NCI-H1105 (cell line): ENCODE data around the gene ADAMTS2.

ENCODE experiments used
- DNase-seq: peaks from one replicate; lab custom pipeline; 2025; lab: John Stamatoyannopoulos, UW

The ADAMTS2 gene

DNA sequence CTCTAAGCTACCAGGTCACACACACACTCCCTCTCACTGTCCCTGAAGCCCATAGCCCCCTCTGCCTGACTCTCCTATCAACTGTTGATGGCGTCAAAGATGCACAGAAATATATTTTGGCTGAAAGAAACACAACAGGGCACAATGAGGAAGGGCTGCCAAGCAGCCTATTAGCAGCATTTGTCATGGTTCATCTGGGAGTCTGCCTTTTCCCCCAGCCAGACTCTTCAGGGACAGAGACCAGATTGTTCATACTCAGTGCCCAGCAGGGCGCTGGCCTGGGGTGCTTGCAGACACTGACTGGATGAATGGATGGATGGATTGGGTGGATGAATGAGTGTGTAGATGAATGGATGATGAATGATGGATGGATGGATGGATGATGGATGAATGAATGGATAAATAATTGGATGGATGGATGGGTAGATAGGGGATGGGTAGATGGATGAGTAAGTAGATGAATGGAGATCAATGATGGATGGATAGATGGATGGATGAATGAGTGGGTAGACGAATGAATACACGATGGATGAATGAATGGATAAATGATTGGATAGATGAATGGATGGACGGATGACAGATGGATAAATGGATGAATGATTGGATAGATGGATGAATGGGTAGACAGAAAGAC lies 90.5 kb downstream of the ADAMTS2 start:
- DNase-seq = no peak

DNA sequence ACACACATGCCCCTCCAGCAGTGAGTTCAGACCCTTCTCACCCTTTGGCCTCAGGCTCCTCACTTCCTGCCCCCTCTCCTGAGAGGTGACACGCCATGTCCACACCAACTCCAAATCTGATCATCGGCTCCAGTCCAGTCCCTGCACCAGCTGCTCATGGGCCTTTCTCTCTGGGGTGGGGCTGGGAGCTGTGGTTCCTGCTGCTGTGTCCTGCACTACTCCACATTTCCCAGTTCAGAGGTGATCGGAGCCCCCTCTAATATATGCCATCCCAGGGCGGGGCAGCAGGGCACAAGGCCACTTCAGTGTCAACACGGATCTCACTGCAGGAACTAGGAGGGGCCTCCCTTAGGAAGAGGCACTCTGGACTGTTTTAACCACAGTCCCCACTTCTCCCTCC lies 91.5 kb downstream of the ADAMTS2 start:
- no peak for DNase-seq

- no peak for DNase-seq
Observed at GRCh38 chr5:179251276-179251969, 93.8 kb downstream of the ADAMTS2 start.

DNA sequence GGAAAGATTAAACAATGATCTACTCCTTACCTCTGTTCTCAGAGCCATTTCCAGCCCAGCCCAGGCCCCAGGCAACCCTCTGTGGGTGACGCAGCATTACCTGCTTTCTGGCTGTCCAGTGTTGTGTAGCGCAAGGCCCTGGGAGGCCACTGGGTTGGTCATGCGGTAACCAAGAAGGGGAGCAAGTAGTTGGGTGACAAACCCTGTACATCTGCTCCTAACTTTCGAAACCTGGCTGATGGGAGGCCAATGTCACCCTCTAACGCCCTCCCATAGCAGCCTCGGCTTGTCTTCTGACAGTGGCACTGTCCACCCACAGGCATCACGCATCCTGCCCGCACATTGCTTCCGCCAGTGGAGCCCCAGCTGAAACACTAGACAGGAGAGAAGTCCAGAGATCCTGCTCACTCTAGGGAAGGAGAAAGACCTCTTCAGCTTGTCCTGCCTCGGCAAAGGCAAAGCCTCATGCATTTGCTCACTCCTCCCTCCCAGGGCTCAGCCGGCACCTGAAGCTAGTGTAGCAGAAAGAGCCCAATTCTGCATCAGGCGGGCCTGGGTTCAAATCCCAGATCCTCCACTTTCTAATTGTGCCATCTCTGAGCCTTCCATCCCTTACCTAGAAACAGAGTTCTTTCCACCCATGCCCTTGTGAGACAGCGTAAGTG lies 94.6 kb downstream of the ADAMTS2 start:
- no peak for DNase-seq

DNA sequence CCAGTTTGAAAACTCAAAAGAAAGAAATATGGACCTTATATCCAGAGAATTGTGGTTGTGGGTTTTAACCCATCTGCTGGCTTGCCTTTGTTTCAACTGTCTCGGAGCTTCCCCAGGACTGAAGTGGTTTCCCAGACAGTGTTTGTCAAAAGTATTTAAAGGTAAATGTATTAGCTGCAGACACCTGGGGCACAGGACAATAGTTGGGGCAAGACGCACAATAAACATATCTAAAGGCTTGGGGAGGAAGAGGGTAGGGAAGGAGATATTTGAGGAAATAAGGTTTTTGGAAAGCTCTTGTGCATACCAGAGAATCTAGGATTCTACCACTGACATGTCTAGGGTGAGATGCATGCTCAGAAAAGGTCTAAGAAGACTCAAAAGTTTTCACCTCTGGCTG lies 99.0 kb downstream of the ADAMTS2 start:
- no peak for DNase-seq

DNA sequence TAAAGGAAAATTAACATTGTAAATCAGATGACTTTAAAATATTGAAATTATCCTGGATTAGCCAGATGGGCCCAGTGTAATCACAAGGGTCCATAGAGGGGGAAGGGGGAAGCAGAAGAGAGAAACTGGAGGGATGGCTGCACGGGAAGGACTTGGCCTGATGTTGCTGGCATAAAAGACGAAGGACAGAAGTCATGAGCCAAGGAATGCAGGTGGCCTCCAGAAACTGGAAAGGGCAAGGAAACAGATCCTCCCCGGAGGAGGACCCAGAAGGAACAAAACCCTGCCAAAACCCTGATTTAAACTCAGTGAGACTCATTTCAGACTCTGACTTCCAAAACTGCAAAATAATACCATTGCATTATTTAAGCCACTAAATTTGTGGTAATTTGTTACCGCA lies 100.2 kb downstream of the ADAMTS2 start:
- DNase-seq = no peak

- DNase-seq = no peak
Observed at GRCh38 chr5:179244044-179244443, 101.2 kb downstream of the ADAMTS2 start.

DNA sequence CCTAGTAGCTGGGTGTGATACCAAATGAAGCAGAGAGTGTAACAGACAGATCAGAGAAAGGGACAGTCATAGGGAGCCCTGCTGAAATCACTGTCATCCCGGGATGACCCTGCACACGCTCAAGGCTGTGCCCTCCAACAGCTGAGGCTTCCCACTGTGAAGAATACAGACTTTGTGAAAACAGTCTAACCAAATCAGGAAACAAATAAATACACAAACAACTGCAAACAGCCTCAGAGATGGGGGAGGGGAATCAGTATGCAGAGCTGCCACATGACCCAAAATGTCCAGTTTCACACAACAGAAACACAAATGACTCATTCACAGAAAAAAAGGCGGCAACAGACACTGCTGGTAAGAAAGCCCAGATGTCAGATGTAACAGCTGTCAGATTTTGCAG lies 101.9 kb downstream of the ADAMTS2 start:
- no peak for DNase-seq

DNA sequence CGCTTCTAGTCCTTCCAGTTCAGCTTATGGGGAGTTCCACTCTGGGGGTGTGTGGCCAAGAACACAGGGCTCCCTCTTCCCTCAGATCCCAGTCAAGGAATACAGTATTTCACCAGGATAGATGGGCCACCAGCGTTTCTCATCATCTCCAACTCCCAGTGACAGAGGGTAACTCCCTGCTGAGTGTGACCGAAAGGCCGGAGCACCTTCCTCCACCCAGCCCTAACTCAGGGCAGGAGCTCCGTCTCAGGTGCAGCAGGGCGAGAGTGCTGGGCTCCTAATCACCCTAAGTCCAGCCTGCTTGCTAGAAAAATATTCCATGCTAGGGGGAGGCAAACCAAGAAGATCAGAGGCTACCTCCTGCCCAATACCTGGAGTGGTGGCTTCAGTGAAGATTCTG lies 102.6 kb downstream of the ADAMTS2 start:
- DNase-seq = no peak

- DNase-seq = no peak
Observed at GRCh38 chr5:179241764-179242370, 103.4 kb downstream of the ADAMTS2 start.

DNA sequence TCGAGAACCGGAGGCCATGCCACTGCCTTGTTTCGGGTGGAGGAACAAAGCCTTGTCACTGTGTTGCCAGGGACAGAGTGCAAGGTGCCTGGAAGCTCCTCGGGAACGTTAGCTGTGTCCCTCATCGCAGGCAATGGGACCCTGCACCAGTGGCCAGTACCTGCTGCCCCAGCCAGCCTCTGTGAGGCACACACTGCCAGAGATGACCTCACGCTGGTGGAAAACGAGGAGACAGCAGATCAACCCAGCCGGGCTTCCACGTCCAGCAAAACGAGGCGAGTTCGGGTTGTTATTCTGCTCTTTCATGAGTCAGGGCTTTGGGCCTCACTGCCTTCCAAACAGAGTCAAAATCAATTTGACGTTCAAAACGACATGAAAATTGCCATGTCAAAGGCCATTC lies 104.1 kb downstream of the ADAMTS2 start:
- no peak for DNase-seq

GRCh38 chr5:179240561-179240960 lies 104.7 kb downstream of the ADAMTS2 start:
- no peak for DNase-seq

GRCh38 chr5:179239256-179240135 lies 105.8 kb downstream of the ADAMTS2 start:
- no peak for DNase-seq

DNA sequence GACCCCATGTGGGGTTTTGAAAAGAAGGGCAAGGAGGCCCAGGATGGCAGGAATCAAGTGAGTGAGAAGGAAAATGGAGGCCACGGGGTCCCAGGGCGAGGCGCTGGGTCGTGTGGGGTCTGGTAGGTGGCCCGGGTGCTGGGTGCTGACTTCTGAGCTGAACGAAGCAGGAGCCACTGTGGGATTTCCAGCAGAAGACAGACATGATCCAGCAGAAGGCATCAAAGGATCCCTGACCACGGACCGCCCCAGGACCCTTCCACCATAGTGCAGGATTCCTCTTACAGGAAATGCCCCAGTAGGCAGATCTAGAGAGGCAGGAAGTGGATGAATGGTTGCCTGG lies 106.7 kb downstream of the ADAMTS2 start:
- no peak for DNase-seq

DNA sequence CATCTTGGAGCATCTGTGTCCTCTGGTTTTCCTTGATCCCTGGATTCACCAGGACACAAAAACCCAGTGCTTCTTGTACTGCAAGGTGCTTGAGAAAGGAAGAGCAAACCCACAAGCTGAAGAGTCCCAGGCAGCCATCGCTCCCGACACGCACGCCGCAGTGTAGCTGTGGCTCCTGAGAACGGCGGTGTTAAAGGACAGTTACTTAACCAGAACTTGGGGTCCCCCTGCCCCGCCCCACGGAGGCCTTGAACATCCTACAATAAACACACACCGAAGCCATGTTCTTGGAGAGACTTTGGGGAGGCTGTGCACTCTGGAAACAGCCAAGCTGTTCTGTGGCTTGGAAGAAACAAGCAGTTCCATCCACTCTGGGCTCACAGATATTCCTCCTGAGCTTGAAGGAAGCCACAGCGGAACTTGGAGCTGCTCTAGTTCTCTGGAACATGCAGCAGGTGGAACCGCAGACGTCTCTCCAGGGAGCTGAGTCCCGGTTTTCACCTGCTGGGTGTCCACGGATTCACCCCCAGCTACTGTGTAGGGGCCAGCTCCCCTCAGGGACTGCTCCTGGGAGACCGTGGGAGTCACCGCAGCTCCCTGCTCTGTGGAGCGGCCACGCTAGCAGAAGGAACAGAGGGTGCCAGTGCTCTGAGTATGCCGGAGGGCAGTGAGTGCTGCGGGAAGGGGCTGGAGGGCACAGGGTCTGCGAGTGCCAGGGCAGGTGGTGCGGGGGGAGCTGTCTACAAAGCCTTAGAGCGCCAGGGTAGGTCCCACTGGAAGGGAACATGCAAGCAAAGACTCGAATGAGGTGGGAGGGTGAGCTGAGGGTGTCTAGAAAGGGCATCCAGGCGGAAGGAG lies 107.3 kb downstream of the ADAMTS2 start:
- no peak for DNase-seq

DNA sequence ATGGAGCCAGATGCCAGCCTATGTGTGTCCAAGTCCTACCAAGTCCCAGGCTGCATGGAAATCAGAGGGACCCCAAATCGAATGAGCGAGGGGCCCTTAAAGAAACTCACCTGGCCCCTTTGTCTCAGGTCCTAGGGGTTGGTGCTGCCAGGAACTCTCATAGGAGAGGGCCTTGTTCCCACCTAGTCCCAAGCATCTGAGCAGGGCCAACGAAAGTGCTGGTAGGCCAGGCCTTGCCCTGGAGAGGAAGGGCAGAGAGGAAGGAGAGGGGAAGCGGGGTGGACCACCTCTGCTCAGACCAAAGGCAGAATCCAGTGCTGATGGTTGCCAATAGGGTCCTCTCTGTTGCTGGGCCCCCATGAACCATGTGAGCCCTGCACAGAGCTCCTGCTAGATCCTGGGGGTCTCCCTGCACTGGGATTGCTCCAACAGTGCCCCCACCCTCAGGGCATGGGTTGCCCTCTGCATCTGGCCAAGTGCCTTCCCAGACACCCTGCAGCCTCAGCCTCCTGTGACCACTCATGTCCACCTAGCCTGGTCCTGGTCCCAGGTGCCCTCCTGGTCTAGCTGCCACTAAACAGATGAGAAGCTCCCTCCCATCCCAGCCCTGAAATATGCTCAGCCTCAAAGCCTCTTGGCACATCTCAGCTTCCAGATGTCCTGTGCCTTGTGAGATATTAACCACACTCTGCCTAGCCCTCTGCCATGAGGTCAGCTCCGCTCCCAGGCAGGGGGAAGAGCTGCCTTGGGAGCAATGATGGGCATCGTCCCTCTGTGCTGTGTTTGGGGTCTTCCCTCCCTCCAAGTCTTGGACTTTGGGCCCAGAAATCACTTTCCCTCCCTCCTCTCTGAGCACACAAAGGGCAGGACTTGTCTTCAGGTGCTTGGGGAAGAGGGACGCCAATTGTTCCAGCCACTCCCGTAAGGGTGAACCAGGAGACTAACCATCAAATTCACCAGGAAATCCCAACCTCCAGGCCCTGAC lies 109.6 kb downstream of the ADAMTS2 start:
- DNase-seq = no peak

GRCh38 chr5:179234563-179235135 lies 110.6 kb downstream of the ADAMTS2 start:
- no peak for DNase-seq

DNA sequence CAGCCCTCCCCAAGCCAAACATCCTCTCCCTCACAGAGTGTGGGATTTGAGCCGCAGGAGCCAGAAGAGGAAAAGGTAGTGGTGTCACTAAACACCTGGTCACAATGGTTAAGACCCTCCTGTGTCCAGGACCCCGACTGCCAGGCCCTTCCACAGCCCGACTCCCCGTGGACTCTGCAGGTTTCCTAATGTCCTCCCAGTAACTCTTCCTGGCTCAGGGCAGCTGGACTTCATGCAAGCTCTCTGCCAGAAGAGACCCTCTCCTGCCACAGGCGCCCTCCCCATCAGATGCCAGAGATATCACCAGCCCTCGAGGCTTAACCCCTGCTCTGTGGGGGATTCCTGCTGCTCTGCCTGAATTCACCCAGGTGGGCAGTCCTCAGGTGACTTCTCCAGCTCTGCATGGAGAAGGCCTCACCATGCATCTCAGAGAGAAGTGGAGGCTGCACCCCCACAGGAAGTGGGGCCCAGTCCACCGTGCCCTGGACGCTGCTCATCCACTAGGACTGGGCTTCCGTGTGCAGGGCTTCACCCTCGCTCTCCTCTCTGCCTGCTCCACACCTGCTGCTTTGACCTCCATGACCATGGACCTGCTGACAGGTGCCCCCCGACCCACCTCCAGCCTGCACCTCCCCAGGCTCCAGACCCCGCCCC lies 111.2 kb downstream of the ADAMTS2 start:
- DNase-seq = no peak
